GM23338 (cell line): ENCODE data around the gene MADCAM1. TPM values are rescaled to one million over a fixed set of nuclear protein-coding genes. Genes with fewer than 3 reads are reported as not detected.

Experiments
- ATAC-seq: fragments of 200-7000 bp; cut with Tn5 transposase; 3 replicates; pipeline ENCODE4 v1.9.1; 2020
- DNase-seq: peaks from one replicate; pipeline ENCODE4 v3.0.0-alpha.2; 2015; ENCODE audit warnings: low spot score
- H2AFZ ChIP-seq: fragments of 200-600 bp; sonication (generic); 2 replicates; pipeline ENCODE4 v1.8.0; 2016; ENCODE audit warnings: antibody characterized with exemption, mild to moderate bottlenecking, moderate library complexity
- H3F3A ChIP-seq: fragments of 200-600 bp; sonication (generic); replicated peaks from 2 replicates; pipeline ENCODE4 v1.8.0; 2017; ENCODE audit warnings: antibody characterized with exemption, mixed run types, low read depth
- H3K27ac ChIP-seq: fragments of 200-600 bp; sonication (generic); 2 replicates; pipeline ENCODE4 v1.6.1; 2016; ENCODE audit warnings: low read depth
- H3K27me3 ChIP-seq: fragments of 200-600 bp; sonication (generic); 2 replicates; pipeline ENCODE4 v1.8.0; 2016; ENCODE audit warnings: mild to moderate bottlenecking, mixed run types, moderate library complexity; ENCODE audit not compliant: insufficient read depth
- H3K36me3 ChIP-seq: fragments of 200-600 bp; sonication (generic); 2 replicates; pipeline ENCODE4 v1.8.0; 2016; ENCODE audit warnings: mild to moderate bottlenecking; ENCODE audit not compliant: insufficient read depth
- H3K4me1 ChIP-seq: fragments of 200-600 bp; sonication (generic); 2 replicates; pipeline ENCODE4 v1.8.0; 2016; ENCODE audit warnings: mild to moderate bottlenecking, moderate library complexity; ENCODE audit not compliant: insufficient read depth
- H3K4me2 ChIP-seq: fragments of 200-600 bp; sonication (generic); 2 replicates; pipeline ENCODE4 v1.7.1; 2017; ENCODE audit warnings: mixed run types
- H3K4me3 ChIP-seq: fragments of 200-600 bp; sonication (generic); 2 replicates; pipeline ENCODE4 v1.6.1; 2016; ENCODE audit warnings: mixed run types
- H3K79me2 ChIP-seq: fragments of 200-600 bp; sonication (generic); replicated peaks from 2 replicates; pipeline ENCODE4 v1.8.0; 2017; ENCODE audit warnings: mild to moderate bottlenecking; ENCODE audit not compliant: insufficient read depth
- H3K9me2 ChIP-seq: fragments of 200-600 bp; sonication (generic); 2 replicates; pipeline ENCODE4 v1.8.0; 2017; ENCODE audit not compliant: insufficient read depth
- H4K20me1 ChIP-seq: fragments of 200-600 bp; sonication (generic); replicated peaks from 2 replicates; pipeline ENCODE4 v1.8.0; 2017; ENCODE audit warnings: mild to moderate bottlenecking; ENCODE audit not compliant: insufficient read depth
- H3K27ac Mint-ChIP-seq: 2 replicates; pipeline ENCODE4 v1.8.0; 2020; ENCODE audit warnings: inconsistent platforms, mild to moderate bottlenecking, moderate library complexity, mixed read lengths
- H3K27me3 Mint-ChIP-seq: 3 replicates; pipeline ENCODE4 v1.8.0; 2022; ENCODE audit warnings: low read depth, mild to moderate bottlenecking, moderate library complexity, mixed read lengths, inconsistent platforms; ENCODE audit not compliant: insufficient read depth, poor library complexity
- H3K36me3 Mint-ChIP-seq: 3 replicates; pipeline ENCODE4 v1.8.0; 2021; ENCODE audit warnings: low read depth, mild to moderate bottlenecking, inconsistent platforms, moderate library complexity, mixed read lengths
- H3K4me1 Mint-ChIP-seq: 3 replicates; pipeline ENCODE4 v1.8.0; 2020; ENCODE audit warnings: mild to moderate bottlenecking, inconsistent platforms, mixed read lengths
- H3K4me3 Mint-ChIP-seq: 3 replicates; pipeline ENCODE4 v1.8.0; 2021; ENCODE audit warnings: moderate library complexity, mild to moderate bottlenecking, inconsistent platforms, mixed read lengths
- H3K9me3 Mint-ChIP-seq: 3 replicates; pipeline ENCODE4 v1.8.0; 2020; ENCODE audit warnings: moderate library complexity, mild to moderate bottlenecking, inconsistent platforms, mixed read lengths
- EZH2 ChIP-seq: fragments of 200-600 bp; sonication (generic); IDR thresholded peaks from one replicate; pipeline ENCODE4 v1.8.0; 2017; ENCODE audit warnings: antibody characterized with exemption, mild to moderate bottlenecking, low read depth; ENCODE audit not compliant: unreplicated experiment
- POLR2AphosphoS5 ChIP-seq: IDR thresholded peaks from 2 replicates; pipeline ENCODE4 v1.6.1; 2016; ENCODE audit warnings: antibody characterized with exemption, low read depth
- REST ChIP-seq: IDR thresholded peaks from one replicate; pipeline ENCODE4 v1.6.1; 2018; ENCODE audit warnings: antibody characterized with exemption; ENCODE audit not compliant: unreplicated experiment
- STAT1 ChIP-seq: IDR thresholded peaks from one replicate; pipeline ENCODE4 v1.6.1; 2016; ENCODE audit warnings: antibody characterized with exemption; ENCODE audit not compliant: unreplicated experiment
- ZNF331 ChIP-seq: fragments of 250-450 bp; sonication (Bioruptor Pico); IDR thresholded peaks from 2 replicates; pipeline ENCODE4 v1.5.0; 2020; ENCODE audit warnings: low read depth, mild to moderate bottlenecking, moderate library complexity
- polyA plus RNA-seq: library from polyadenylated mRNA; unstranded; fragments of >200 nt; fragmentation: Nextera tagmentation; extraction: Ambion mirVana; gene quantifications from 2 replicates; pipeline ENCODE4 v1.2.1, GENCODE V29; 2016
- total RNA-seq: library from RNA; depleted of rRNA; stranded (reverse); fragments of >200 nt; shearing (Covaris generic); gene quantifications from 2 replicates; pipeline ENCODE4 v1.2.3, GENCODE V29; 2014

The MADCAM1 gene
- total and polyA plus RNA-seq, 2 experiments from 2014 or later = 2.1 to 2.5 TPM

DNA sequence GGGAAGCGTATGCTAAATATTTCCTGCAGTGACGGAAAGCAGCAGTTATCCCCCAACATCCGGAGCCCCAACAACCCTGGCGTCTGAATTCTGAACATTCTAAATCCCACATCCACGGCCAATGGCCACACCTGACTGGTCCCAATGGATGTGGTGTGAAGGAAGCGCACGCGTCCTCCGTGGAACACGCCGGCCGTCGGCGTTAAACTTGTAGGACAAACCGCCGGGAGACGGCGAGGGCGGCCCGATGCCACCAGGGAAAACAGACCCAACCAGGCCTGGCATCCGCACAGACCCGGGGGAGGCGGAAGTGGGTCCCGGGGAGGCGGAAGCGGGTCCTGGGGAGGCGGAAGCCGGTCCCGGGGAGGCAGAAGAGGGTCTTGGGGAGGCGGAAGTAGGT is 38.6 kb upstream of the MADCAM1 start (continued):
- no peak for TF ChIP-seq POLR2AphosphoS5
- TF ChIP-seq STAT1 = no peak
- TF ChIP-seq ZNF331 (CRISPR knock-in tag) = no peak

DNA sequence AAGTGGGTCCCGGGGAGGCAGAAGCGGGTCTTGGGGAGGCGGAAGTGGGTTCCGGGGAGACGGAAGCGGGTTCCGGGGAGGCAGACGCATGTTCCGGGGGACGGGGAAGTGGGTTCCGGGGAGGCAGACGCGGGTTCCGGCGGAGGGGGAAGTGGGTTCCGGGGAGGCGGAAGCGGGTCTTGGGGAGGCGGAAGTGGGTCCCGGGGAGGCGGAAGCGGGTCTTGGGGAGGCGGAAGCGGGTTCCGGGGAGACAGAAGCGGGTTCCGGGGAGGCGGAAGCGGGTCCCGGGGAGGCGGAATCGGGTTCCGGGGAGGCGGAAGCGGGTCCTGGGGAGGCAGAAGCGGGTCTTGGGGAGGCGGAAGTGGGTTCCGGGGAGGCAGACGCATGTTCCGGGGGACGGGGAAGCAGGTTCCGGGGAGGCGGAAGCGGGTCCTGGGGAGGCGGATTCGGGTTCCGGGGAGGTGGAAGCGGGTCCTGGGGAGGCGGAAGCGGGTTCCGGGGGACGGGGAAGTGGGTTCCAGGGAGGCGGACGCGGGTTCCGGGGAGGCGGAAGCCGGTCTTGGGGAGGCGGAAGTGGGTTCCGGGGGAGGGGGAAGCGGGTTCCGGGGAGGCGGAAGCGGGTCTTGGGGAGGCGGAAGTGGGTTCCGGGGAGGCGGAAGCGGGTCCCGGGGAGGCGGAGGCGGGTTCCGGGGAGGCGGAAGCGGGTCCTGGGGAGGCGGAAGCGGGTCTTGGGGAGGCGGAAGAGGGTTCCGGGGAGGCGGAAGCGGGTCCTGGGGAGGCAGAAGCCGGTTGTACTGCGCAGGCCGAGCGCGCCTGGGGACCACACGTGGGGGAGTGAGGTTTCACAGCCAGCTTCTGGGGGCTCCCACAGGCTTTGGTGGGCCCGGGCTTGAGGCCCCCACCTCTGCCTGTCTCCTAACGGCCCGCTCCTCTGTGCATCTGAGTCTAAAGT is 37.9 kb upstream of the MADCAM1 start:
- no peaks in the 10 kb centered on the region for H4K20me1 ChIP-seq
- H3F3A ChIP-seq = 0 out of 2 replicates have a peak, but pooled peaks cover 4% of the 10 kb centered on the region
- H3K27me3 ChIP-seq = peaks cover 33% of the 10 kb centered on the region
- H3K4me1 Mint-ChIP-seq = peaks cover 7% of the 10 kb centered on the region
- ATAC-seq (no peak), DNase-seq (no peak)
- H3K4me2 ChIP-seq = no peak overlapping the region
- H3K36me3 ChIP-seq = no peaks in the 10 kb centered on the region
- no peak overlapping the region for H3K4me3 ChIP-seq
- H3K9me2 ChIP-seq = no peaks in the 10 kb centered on the region
- no peak overlapping the region for H3K4me3 Mint-ChIP-seq
- no peak overlapping the region for H2AFZ ChIP-seq
- no peak overlapping the region for H3K27ac ChIP-seq
- H3K27ac Mint-ChIP-seq = no peak overlapping the region
- H3K36me3 Mint-ChIP-seq = peaks cover 2% of the 10 kb centered on the region; the same call in 1 of the 3 replicates
- H3K27me3 Mint-ChIP-seq = peaks cover 29% of the 10 kb centered on the region
- TF ChIP-seq REST = no peak
- peaks cover 8% of the 10 kb centered on the region for H3K9me3 Mint-ChIP-seq
- H3K4me1 ChIP-seq = no peaks in the 10 kb centered on the region; the same call in 1 of the 2 replicates
- no peaks in the 10 kb centered on the region for H3K79me2 ChIP-seq

DNA sequence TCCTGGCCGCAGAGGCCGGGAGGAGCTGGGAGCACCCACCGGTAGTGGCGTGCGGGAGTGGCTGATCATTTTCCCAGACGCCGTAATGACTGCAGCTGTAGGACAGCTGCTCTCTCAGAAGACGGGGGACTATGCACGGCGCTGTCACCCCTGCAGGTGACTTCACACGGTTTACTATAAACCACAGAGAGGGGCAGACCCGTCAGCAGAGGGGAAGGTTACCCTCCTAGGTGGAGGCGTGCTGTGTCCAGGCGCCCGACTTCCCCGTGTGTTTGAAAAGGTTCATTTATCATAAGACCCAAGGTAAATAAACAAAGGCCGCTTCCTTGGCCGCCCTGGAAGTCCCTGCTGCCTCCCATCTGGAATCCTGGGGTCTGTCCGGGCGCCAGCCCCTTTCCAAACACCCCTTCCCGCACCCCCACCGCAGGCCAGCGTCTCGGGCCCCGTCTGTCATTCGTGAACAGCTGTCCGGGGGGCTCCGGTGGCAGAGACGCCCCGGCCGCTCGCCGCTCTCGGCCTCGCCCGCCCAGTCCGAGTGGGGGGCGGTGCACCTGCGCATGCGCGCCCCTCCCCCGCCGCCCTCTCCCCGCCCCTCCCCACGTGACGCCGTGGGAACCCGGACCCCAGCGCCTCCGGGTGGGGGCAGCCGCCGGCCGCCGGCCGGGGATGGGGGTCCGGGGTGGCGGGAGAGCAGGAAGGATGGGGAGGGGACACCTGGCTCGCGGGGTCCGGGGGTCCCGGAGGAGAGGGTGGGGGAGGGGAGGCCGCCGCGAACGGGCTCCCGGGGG is 36.4 kb upstream of the MADCAM1 start:
- H3K36me3 ChIP-seq = no peaks in the 10 kb centered on the region
- TF ChIP-seq REST (no peak), EZH2 (peak; percentile 47), POLR2AphosphoS5 (peak; percentile 27; the same call in 1 of the 2 replicates)
- no peaks in the 10 kb centered on the region for H3K9me2 ChIP-seq
- no peaks in the 10 kb centered on the region for H3K79me2 ChIP-seq
- H3K4me3 Mint-ChIP-seq = peak overlapping the region; percentile 76
- peaks cover 7% of the 10 kb centered on the region for H3K4me1 Mint-ChIP-seq
- ATAC-seq (peak; percentile 19), DNase-seq (peak; percentile 60)
- H3K4me3 ChIP-seq = peak overlapping the region; percentile 76
- no peak overlapping the region for H3K27ac Mint-ChIP-seq
- H2AFZ ChIP-seq = peak overlapping the region; percentile 78
- peaks cover 29% of the 10 kb centered on the region for H3K27me3 Mint-ChIP-seq
- peaks cover 4% of the 10 kb centered on the region for H3K9me3 Mint-ChIP-seq
- peaks cover 33% of the 10 kb centered on the region for H3K27me3 ChIP-seq
- peak overlapping the region; percentile 85 for H3K4me2 ChIP-seq
- no peaks in the 10 kb centered on the region; the same call in 1 of the 2 replicates for H3K4me1 ChIP-seq
- 0 out of 2 replicates have a peak, but pooled peaks cover 4% of the 10 kb centered on the region for H3F3A ChIP-seq
- H3K36me3 Mint-ChIP-seq = 0 out of 3 replicates have a peak, but pooled peaks cover under 1% of the 10 kb centered on the region
- H3K27ac ChIP-seq = no peak overlapping the region
- no peaks in the 10 kb centered on the region for H4K20me1 ChIP-seq
